WTC11 (cell line): ENCODE results near the gene ARMCX1.

Experiments
- ATF2 ChIP-seq: sonication (generic); formaldehyde crosslinking; IDR thresholded peaks from 2 replicates; pipeline ENCODE4 v1.8.1; 2022; ENCODE audit warnings: low read depth, missing genetic modification reagents, borderline replicate concordance
- ELF4 ChIP-seq: sonication (generic); formaldehyde crosslinking; IDR thresholded peaks from 2 replicates; pipeline ENCODE4 v1.8.1; 2022; ENCODE audit warnings: low read depth, mild to moderate bottlenecking, moderate library complexity, missing genetic modification reagents
- ESRRA ChIP-seq: sonication (generic); formaldehyde crosslinking; IDR thresholded peaks from 2 replicates; pipeline ENCODE4 v1.8.1; 2022; ENCODE audit warnings: mild to moderate bottlenecking, missing genetic modification reagents, borderline replicate concordance
- ETV6 ChIP-seq: sonication (generic); formaldehyde crosslinking; IDR thresholded peaks from 2 replicates; pipeline ENCODE4 v1.8.1; 2022; ENCODE audit warnings: mild to moderate bottlenecking, missing genetic modification reagents
- MAX ChIP-seq: sonication (generic); formaldehyde crosslinking; IDR thresholded peaks from 2 replicates; pipeline ENCODE4 v1.8.0; 2022; ENCODE audit warnings: mild to moderate bottlenecking, missing genetic modification reagents
- NR3C1 ChIP-seq: sonication (generic); formaldehyde crosslinking; conservative IDR thresholded peaks from 2 replicates; pipeline ENCODE4 v1.8.1; 2023; ENCODE audit warnings: low read depth, mild to moderate bottlenecking, missing genetic modification reagents
- OVOL2 ChIP-seq: fragments of 250-450 bp; sonication (Bioruptor Pico); IDR thresholded peaks from 2 replicates; pipeline ENCODE4 v1.9.0; 2021; ENCODE audit warnings: mild to moderate bottlenecking, borderline replicate concordance
- SP1 ChIP-seq: sonication (generic); formaldehyde crosslinking; conservative IDR thresholded peaks from 2 replicates; pipeline ENCODE4 v1.8.1; 2022; ENCODE audit warnings: missing genetic modification reagents
- TP53 ChIP-seq: sonication (generic); formaldehyde crosslinking; IDR thresholded peaks from 2 replicates; pipeline ENCODE4 v1.8.1; 2023; ENCODE audit warnings: mild to moderate bottlenecking, missing genetic modification reagents
- TF ChIP-seq, protein P1 (sequence below): fragments of 200-600 bp; IDR thresholded peaks from 2 replicates; pipeline ENCODE4 v1.8.0; 2022; ENCODE audit warnings: antibody characterized with exemption
- TF ChIP-seq, protein P2 (sequence below): sonication (generic); formaldehyde crosslinking; IDR thresholded peaks from 2 replicates; pipeline ENCODE4 v1.8.1; 2023; ENCODE audit warnings: mild to moderate bottlenecking, moderate library complexity, missing genetic modification reagents

DNA sequence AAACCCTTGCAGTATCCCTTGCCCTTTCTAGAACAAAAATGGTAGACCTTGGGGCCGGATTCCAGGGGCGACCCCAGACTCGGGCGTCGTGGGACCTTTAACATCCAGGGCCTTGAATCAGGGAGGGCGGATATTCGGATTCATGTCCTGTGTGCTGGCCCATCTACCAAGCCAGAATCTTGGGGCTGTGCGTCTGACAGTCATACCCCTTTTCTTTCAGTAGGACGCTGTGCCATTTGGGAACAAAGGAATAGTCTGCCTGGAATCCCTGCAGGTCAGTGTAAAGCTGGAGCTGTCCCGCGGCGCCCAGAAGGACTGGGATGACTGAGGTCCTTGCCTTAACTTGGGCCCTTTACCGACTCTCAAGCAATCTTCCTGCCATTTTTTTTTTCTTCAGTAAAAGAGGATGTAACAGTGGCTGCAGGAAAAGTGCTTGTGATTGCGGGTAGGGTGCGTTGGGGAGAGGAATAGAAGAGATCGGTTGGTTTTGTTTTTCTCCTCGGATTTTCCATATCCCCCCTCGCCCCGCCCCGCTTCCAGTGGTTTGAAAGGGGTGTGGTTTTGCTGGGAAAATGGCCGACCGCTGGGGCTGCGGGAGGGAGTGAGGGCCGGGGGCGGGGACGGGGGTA is 518 bp downstream of the ARMCX1 start:
- TF ChIP-seq TP53 (CRISPR knock-in tag): no peak
- TF ChIP-seq ETV6 (CRISPR knock-in tag): no peak
- no peak for TF ChIP-seq SP1 (CRISPR knock-in tag)
- TF ChIP-seq OVOL2: no peak
- TF ChIP-seq, protein P1, sequence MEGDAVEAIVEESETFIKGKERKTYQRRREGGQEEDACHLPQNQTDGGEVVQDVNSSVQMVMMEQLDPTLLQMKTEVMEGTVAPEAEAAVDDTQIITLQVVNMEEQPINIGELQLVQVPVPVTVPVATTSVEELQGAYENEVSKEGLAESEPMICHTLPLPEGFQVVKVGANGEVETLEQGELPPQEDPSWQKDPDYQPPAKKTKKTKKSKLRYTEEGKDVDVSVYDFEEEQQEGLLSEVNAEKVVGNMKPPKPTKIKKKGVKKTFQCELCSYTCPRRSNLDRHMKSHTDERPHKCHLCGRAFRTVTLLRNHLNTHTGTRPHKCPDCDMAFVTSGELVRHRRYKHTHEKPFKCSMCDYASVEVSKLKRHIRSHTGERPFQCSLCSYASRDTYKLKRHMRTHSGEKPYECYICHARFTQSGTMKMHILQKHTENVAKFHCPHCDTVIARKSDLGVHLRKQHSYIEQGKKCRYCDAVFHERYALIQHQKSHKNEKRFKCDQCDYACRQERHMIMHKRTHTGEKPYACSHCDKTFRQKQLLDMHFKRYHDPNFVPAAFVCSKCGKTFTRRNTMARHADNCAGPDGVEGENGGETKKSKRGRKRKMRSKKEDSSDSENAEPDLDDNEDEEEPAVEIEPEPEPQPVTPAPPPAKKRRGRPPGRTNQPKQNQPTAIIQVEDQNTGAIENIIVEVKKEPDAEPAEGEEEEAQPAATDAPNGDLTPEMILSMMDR: no peak
- no peak for TF ChIP-seq ATF2 (CRISPR knock-in tag)
- TF ChIP-seq MAX (CRISPR knock-in tag): no peak
- no peak for TF ChIP-seq NR3C1 (CRISPR knock-in tag)
- TF ChIP-seq, protein P2, sequence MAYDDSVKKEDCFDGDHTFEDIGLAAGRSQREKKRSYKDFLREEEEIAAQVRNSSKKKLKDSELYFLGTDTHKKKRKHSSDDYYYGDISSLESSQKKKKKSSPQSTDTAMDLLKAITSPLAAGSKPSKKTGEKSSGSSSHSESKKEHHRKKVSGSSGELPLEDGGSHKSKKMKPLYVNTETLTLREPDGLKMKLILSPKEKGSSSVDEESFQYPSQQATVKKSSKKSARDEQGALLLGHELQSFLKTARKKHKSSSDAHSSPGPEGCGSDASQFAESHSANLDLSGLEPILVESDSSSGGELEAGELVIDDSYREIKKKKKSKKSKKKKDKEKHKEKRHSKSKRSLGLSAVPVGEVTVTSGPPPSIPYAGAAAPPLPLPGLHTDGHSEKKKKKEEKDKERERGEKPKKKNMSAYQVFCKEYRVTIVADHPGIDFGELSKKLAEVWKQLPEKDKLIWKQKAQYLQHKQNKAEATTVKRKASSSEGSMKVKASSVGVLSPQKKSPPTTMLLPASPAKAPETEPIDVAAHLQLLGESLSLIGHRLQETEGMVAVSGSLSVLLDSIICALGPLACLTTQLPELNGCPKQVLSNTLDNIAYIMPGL (CRISPR knock-in tag): no peak
- no peak for TF ChIP-seq ELF4 (CRISPR knock-in tag)
- TF ChIP-seq ESRRA: no peak
